ENCODE measurements around the gene SRR. TPM values are rescaled to one million over a fixed set of nuclear protein-coding genes. Genes with fewer than 3 reads are reported as not detected.

Gene SRR
- total RNA-seq, 1 donor from 2014 or later: 12.2 TPM

DNA sequence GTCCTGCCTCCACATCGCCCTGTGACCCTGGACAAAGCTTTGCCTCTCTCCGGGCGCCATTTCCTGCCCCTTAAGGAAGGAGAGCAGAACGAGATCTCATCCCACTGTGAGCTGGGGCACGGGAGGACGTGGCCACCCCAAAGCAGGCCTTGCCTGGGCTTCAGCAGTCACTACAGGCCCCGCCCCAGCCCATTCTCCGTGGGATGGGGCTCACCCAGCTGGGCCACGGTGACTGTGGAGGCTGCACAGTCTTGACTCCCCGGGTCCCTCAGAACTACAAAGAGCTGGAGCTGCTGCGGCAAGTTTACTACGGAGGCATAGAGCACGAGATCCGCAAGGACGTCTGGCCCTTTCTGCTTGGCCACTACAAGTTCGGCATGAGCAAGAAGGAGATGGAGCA lies 68.9 kb downstream of the SRR start:
- no peak for DNase-seq
- Histone ChIP-seq H3K36me3 (peaks cover 74% of the 10 kb centered on the region), H3K4me3 (no peak overlapping the region), H3K27ac (no peak overlapping the region), H3K4me1 (no peaks in the 10 kb centered on the region), H3K9me3 (no peaks in the 10 kb centered on the region), H3K27me3 (ENCODE audit: low read depth) (no peaks in the 10 kb centered on the region)
- TF ChIP-seq, protein P1, sequence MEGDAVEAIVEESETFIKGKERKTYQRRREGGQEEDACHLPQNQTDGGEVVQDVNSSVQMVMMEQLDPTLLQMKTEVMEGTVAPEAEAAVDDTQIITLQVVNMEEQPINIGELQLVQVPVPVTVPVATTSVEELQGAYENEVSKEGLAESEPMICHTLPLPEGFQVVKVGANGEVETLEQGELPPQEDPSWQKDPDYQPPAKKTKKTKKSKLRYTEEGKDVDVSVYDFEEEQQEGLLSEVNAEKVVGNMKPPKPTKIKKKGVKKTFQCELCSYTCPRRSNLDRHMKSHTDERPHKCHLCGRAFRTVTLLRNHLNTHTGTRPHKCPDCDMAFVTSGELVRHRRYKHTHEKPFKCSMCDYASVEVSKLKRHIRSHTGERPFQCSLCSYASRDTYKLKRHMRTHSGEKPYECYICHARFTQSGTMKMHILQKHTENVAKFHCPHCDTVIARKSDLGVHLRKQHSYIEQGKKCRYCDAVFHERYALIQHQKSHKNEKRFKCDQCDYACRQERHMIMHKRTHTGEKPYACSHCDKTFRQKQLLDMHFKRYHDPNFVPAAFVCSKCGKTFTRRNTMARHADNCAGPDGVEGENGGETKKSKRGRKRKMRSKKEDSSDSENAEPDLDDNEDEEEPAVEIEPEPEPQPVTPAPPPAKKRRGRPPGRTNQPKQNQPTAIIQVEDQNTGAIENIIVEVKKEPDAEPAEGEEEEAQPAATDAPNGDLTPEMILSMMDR (IDR thresholded peaks at IDR 0.05): no peak
- ATAC-seq: no peak
- intact Hi-C loops (cut with DNase I): no loop called here

DNA sequence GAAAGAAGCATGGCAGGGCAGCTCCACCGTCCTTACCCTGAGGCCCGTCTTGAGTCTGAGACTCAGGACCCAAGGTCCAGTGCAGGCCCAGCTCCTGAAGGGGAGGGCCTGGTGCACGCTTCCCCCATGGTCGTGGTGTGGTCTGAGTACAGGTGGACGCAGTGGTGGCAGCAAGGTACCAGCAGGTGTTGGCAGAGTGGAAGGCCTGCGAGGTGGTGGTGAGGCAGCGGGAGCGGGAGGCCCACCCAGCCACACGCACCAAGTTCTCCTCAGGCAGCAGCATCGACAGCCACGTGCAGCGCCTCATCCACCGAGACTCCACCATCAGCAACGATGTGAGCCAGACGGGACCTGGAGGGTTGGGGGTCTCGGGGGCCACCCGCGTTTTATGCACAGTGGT lies 69.4 kb downstream of the SRR start:
- Histone ChIP-seq H3K36me3 (peaks cover 79% of the 10 kb centered on the region), H3K4me1 (no peaks in the 10 kb centered on the region), H3K4me3 (no peak overlapping the region), H3K27ac (no peak overlapping the region), H3K9me3 (no peaks in the 10 kb centered on the region), H3K27me3 (ENCODE audit: low read depth) (no peaks in the 10 kb centered on the region)
- intact Hi-C loops (cut with DNase I): no loop called here
- ATAC-seq: no peak
- TF ChIP-seq, protein P1 (IDR thresholded peaks at IDR 0.05): no peak
- no peak for DNase-seq

Other genes with a start within 250 kb of the SRR start
- gene HIC1, start 248.8 kb upstream of the SRR start, total RNA-seq: 20.6 TPM
- 33.8 TPM for gene SMG6, start 165 bp upstream of the SRR start, total RNA-seq
- gene TSR1, start 32.5 kb downstream of the SRR start, total RNA-seq: 18.8 TPM
- gene SGSM2, start 33.6 kb downstream of the SRR start, total RNA-seq: 55.4 TPM
- 32.6 TPM for gene MNT, start 97.1 kb downstream of the SRR start, total RNA-seq
- 32.0 TPM for gene METTL16, start 207.9 kb downstream of the SRR start, total RNA-seq

Data from lower lobe of right lung (tissue), 2 donors.